Ascending aorta (tissue), 2 donors: ENCODE measurements around the gene ADGRL3. TPM values are rescaled to one million over a fixed set of nuclear protein-coding genes. Genes with fewer than 3 reads are reported as not detected.

Source experiments
- DNase-seq, 2 donors: peaks; one replicate each; pipeline ENCODE4 v3.0.0-alpha.2; 2019; ENCODE audit warnings: low spot score in 2 of 2
- H3K27ac ChIP-seq, 2 donors: fragments of 200-600 bp; sonication (generic); one replicate each; pipeline ENCODE4 v1.5.1; 2016 to 2017; ENCODE audit warnings: mild to moderate bottlenecking in 1 of 2
- H3K27me3 ChIP-seq: fragments of 200-600 bp; sonication (generic); one replicate; pipeline ENCODE4 v1.5.1; 2017
- H3K36me3 ChIP-seq, 2 donors: fragments of 200-600 bp; sonication (generic); one replicate each; pipeline ENCODE4 v1.5.1; 2016
- H3K4me1 ChIP-seq, 2 donors: fragments of 200-600 bp; sonication (generic); one replicate each; pipeline ENCODE4 v1.5.1; 2016 to 2017; ENCODE audit warnings: mild to moderate bottlenecking in 1 of 2
- H3K4me3 ChIP-seq, 2 donors: fragments of 200-600 bp; sonication (generic); one replicate each; pipeline ENCODE4 v1.5.1; 2016 to 2017; ENCODE audit warnings: mild to moderate bottlenecking in 1 of 2
- H3K9me3 ChIP-seq, 2 donors: fragments of 200-600 bp; sonication (generic); one replicate each; pipeline ENCODE4 v1.5.1; 2016
- CTCF ChIP-seq, 3 experiments: fragments of 200-600 bp in 2 of 3; fragments of 450-650 bp in 1 of 3; sonication (generic) in 2 of 3; IDR thresholded peaks; one replicate each; pipeline ENCODE4 v1.5.1; 2016 to 2019; ENCODE audit warnings: antibody characterized with exemption in 3 of 3, mild to moderate bottlenecking in 1 of 3, moderate library complexity in 1 of 3
- intact Hi-C: fragments of 100-400 bp; cut with DNase I; formaldehyde crosslinking; loops from one replicate; pipeline ENCODE4 v1.15.1; 2023
- total RNA-seq: library from RNA; depleted of rRNA; stranded (reverse); fragments of >200 nt; gene quantifications from one replicate; pipeline ENCODE4 v1.1.0, GENCODE V29; 2016

ADGRL3 gene
- total RNA-seq, 1 donor from 2014 or later = 22.2 TPM

- Histone ChIP-seq H3K4me1 (no peaks in the 10 kb centered on the region), H3K27me3 (no peaks in the 10 kb centered on the region), H3K36me3 (no peaks in the 10 kb centered on the region), H3K9me3 (no peaks in the 10 kb centered on the region), H3K27ac (no peak overlapping the region), H3K4me3 (no peak overlapping the region)
- no peak for DNase-seq
- intact Hi-C loops = no loop called here
- no peak for TF ChIP-seq CTCF (IDR thresholded peaks at IDR 0.05)
Observed at GRCh38 chr4:61395754-61396153, 195.6 kb downstream of the ADGRL3 start.

- Histone ChIP-seq H3K36me3 (no peaks in the 10 kb centered on the region), H3K27ac (no peak overlapping the region), H3K9me3 (no peaks in the 10 kb centered on the region), H3K4me1 (no peaks in the 10 kb centered on the region), H3K4me3 (no peak overlapping the region), H3K27me3 (no peaks in the 10 kb centered on the region)
- intact Hi-C loops = no loop called here
- TF ChIP-seq CTCF (IDR thresholded peaks at IDR 0.05) = no peak
- DNase-seq = no peak
Observed at GRCh38 chr4:61397174-61397573, 197.0 kb downstream of the ADGRL3 start.

- intact Hi-C loops = no loop called here
- Histone ChIP-seq H3K9me3 (no peaks in the 10 kb centered on the region), H3K27ac (no peak overlapping the region), H3K27me3 (no peaks in the 10 kb centered on the region), H3K4me3 (no peak overlapping the region), H3K36me3 (no peaks in the 10 kb centered on the region), H3K4me1 (no peaks in the 10 kb centered on the region)
- no peak for DNase-seq
- TF ChIP-seq CTCF (IDR thresholded peaks at IDR 0.05) = no peak
Observed at GRCh38 chr4:61400439-61401038, 200.4 kb downstream of the ADGRL3 start.

- no peak overlapping the region for H3K4me3 ChIP-seq
- DNase-seq = no peak
- no peaks in the 10 kb centered on the region for H3K9me3 ChIP-seq
- no peaks in the 10 kb centered on the region for H3K4me1 ChIP-seq
- no peaks in the 10 kb centered on the region for H3K27me3 ChIP-seq
- no peak overlapping the region for H3K27ac ChIP-seq
- intact Hi-C loops = no loop called here
- no peak for TF ChIP-seq CTCF (IDR thresholded peaks at IDR 0.05)
- no peaks in the 10 kb centered on the region for H3K36me3 ChIP-seq
Observed at GRCh38 chr4:61401771-61402170, 201.6 kb downstream of the ADGRL3 start.

DNA sequence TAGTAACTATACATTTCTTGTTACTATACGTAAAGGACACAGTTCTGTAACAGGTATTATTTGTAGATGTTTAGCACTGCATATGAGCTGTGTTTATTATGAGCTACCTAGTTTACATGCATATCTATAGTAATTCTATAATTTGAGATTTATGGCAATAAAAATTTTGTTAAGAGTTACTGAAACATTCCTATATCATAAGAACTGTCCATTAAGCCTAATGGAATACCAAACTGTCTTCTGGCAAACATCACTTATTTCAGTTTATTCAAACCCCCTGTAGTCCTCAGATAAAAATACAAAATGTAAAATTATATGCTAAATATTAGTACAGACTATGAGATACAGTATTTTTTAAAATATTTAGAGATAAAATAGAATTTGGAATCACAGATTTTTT lies 205.2 kb downstream of the ADGRL3 start:
- intact Hi-C loops = no loop called here
- Histone ChIP-seq H3K4me3 (no peak overlapping the region), H3K4me1 (no peaks in the 10 kb centered on the region), H3K27ac (no peak overlapping the region), H3K9me3 (no peaks in the 10 kb centered on the region), H3K36me3 (no peaks in the 10 kb centered on the region), H3K27me3 (no peaks in the 10 kb centered on the region)
- TF ChIP-seq CTCF (IDR thresholded peaks at IDR 0.05) = no peak
- DNase-seq = no peak

GRCh38 chr4:61406677-61407076 lies 206.6 kb downstream of the ADGRL3 start:
- no peaks in the 10 kb centered on the region for H3K27me3 ChIP-seq
- no peak for TF ChIP-seq CTCF (IDR thresholded peaks at IDR 0.05)
- H3K36me3 ChIP-seq = no peaks in the 10 kb centered on the region
- intact Hi-C loops = no loop called here
- no peak for DNase-seq
- H3K4me3 ChIP-seq = no peak overlapping the region
- no peaks in the 10 kb centered on the region for H3K9me3 ChIP-seq
- H3K4me1 ChIP-seq = no peaks in the 10 kb centered on the region
- H3K27ac ChIP-seq = no peak overlapping the region
